ENCODE results near the gene S100A7A. TPM values are rescaled to one million over a fixed set of nuclear protein-coding genes. Genes with fewer than 3 reads are reported as not detected.
A peak's percentile ranks its signal among the peaks of the same experiment; 100 is the strongest.

S100A7A gene
- total and polyA plus RNA-seq, 4 donors = not detected

GRCh38 chr1:153384958-153385580 is 31.3 kb upstream of the S100A7A start:
- no peak for TF ChIP-seq CTCF (IDR thresholded peaks at IDR 0.05; ENCODE audit: control extremely low read depth, extremely low read depth)
- Histone ChIP-seq H3K36me3 (ENCODE audit: control insufficient read depth in 4 of 4, insufficient read depth in 4 of 4, low read length in 4 of 4) (no peaks in the 10 kb centered on the region), H3K4me1 (ENCODE audit: control insufficient read depth in 5 of 5, insufficient read depth in 5 of 5, low read length in 5 of 5) (no peaks in the 10 kb centered on the region), H3K4me3 (no peak overlapping the region), H3K9ac (ENCODE audit: insufficient read depth in 1 of 2, low read length in 2 of 2) (no peak overlapping the region), H3K27me3 (ENCODE audit: control insufficient read depth in 3 of 3, insufficient read depth in 3 of 3, low read length in 2 of 3) (peaks cover 0 to 2% (median 0%) of the 10 kb centered on the region in 3 donors), H3K27ac (ENCODE audit: low read depth in 1 of 2, low read length in 1 of 2) (no peak overlapping the region), H3K9me3 (ENCODE audit: control insufficient read depth in 4 of 4, insufficient read depth in 3 of 4, low read length in 3 of 4) (peaks cover 0 to 7% (median 2%) of the 10 kb centered on the region in 4 donors)
- ATAC-seq (ENCODE audit: insufficient read depth, low FRiP score) = no peak
- no peak for DNase-seq
- 78 to 83% methylated on average over 4 of the region's 4 CpGs for WGBS, 2 donors

GRCh38 chr1:153386500-153386901 is 29.8 kb upstream of the S100A7A start:
- no peak overlapping the region for H3K27ac ChIP-seq (ENCODE audit: low read depth in 1 of 2, low read length in 1 of 2)
- TF ChIP-seq CTCF (IDR thresholded peaks at IDR 0.05; ENCODE audit: control extremely low read depth, extremely low read depth) = no peak
- peak in 2 of 3 donors; percentile 2 to 5 for DNase-seq

GRCh38 chr1:153387001-153387400 is 29.3 kb upstream of the S100A7A start:
- Histone ChIP-seq H3K4me3 (no peak overlapping the region), H3K27me3 (ENCODE audit: control insufficient read depth in 3 of 3, insufficient read depth in 3 of 3, low read length in 2 of 3) (peaks cover 0 to 2% (median 0%) of the 10 kb centered on the region in 3 donors), H3K36me3 (ENCODE audit: control insufficient read depth in 4 of 4, insufficient read depth in 4 of 4, low read length in 4 of 4) (no peaks in the 10 kb centered on the region), H3K9me3 (ENCODE audit: control insufficient read depth in 4 of 4, insufficient read depth in 3 of 4, low read length in 3 of 4) (no peaks in the 10 kb centered on the region), H3K9ac (ENCODE audit: insufficient read depth in 1 of 2, low read length in 2 of 2) (no peak overlapping the region), H3K4me1 (ENCODE audit: control insufficient read depth in 5 of 5, insufficient read depth in 5 of 5, low read length in 5 of 5) (no peaks in the 10 kb centered on the region), H3K27ac (ENCODE audit: low read depth in 1 of 2, low read length in 1 of 2) (no peak overlapping the region)
- DNase-seq (no peak), ATAC-seq (ENCODE audit: insufficient read depth, low FRiP score) (no peak)
- 88 to 94% methylated on average over 4 of the region's 4 CpGs for WGBS, 2 donors
- no peak for TF ChIP-seq CTCF (IDR thresholded peaks at IDR 0.05; ENCODE audit: control extremely low read depth, extremely low read depth)

More at GRCh38 chr1:153386500-153386901, 29.8 kb upstream of the S100A7A start:
- ATAC-seq (ENCODE audit: insufficient read depth, low FRiP score) = peak; percentile 48
- H3K36me3 ChIP-seq (ENCODE audit: control insufficient read depth in 4 of 4, insufficient read depth in 4 of 4, low read length in 4 of 4) = no peaks in the 10 kb centered on the region
- no peak overlapping the region for H3K4me3 ChIP-seq
- H3K4me1 ChIP-seq (ENCODE audit: control insufficient read depth in 5 of 5, insufficient read depth in 5 of 5, low read length in 5 of 5) = no peaks in the 10 kb centered on the region
- 25 to 57% methylated on average over 5 of the region's 5 CpGs for WGBS, 2 donors
- peaks cover 0 to 2% (median 0%) of the 10 kb centered on the region in 3 donors for H3K27me3 ChIP-seq (ENCODE audit: control insufficient read depth in 3 of 3, insufficient read depth in 3 of 3, low read length in 2 of 3)
- peaks cover 0 to 2% (median 0%) of the 10 kb centered on the region in 4 donors for H3K9me3 ChIP-seq (ENCODE audit: control insufficient read depth in 4 of 4, insufficient read depth in 3 of 4, low read length in 3 of 4)
- H3K9ac ChIP-seq (ENCODE audit: insufficient read depth in 1 of 2, low read length in 2 of 2) = no peak overlapping the region

DNA sequence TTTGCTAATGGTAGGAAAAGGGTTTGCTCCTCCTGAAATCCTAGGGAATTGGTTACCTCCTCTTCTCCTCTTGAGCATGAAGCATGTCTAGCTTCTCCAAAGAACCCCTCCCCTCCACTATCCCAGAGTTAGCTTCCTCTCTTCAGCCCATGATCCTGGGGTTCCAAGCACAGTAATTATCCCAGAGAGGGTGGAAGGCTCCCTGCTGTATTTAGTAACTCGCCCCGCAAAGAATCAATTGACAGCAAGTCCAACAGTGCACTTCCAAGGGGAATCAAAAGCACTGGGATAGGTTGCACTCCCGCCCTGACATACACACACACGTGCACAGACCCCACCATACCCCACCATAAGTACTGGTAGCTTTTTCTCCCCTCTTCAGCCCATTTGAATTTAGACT is 28.5 kb upstream of the S100A7A start:
- no peak overlapping the region for H3K27ac ChIP-seq (ENCODE audit: low read depth in 1 of 2, low read length in 1 of 2)
- no peak for ATAC-seq (ENCODE audit: insufficient read depth, low FRiP score)
- 71 to 91% methylated on average over 4 of the region's 4 CpGs for WGBS, 2 donors
- no peak for DNase-seq
- H3K4me3 ChIP-seq = no peak overlapping the region
- H3K27me3 ChIP-seq (ENCODE audit: control insufficient read depth in 3 of 3, insufficient read depth in 3 of 3, low read length in 2 of 3) = peaks cover 0 to 2% (median 0%) of the 10 kb centered on the region in 3 donors
- H3K9ac ChIP-seq (ENCODE audit: insufficient read depth in 1 of 2, low read length in 2 of 2) = no peak overlapping the region
- TF ChIP-seq CTCF (IDR thresholded peaks at IDR 0.05; ENCODE audit: control extremely low read depth, extremely low read depth) = no peak
- no peaks in the 10 kb centered on the region for H3K9me3 ChIP-seq (ENCODE audit: control insufficient read depth in 4 of 4, insufficient read depth in 3 of 4, low read length in 3 of 4)
- H3K36me3 ChIP-seq (ENCODE audit: control insufficient read depth in 4 of 4, insufficient read depth in 4 of 4, low read length in 4 of 4) = no peaks in the 10 kb centered on the region
- H3K4me1 ChIP-seq (ENCODE audit: control insufficient read depth in 5 of 5, insufficient read depth in 5 of 5, low read length in 5 of 5) = no peaks in the 10 kb centered on the region

Measured in lung (tissue), 12 donors.